ENCODE measurements around the gene TMEM51.

DNA sequence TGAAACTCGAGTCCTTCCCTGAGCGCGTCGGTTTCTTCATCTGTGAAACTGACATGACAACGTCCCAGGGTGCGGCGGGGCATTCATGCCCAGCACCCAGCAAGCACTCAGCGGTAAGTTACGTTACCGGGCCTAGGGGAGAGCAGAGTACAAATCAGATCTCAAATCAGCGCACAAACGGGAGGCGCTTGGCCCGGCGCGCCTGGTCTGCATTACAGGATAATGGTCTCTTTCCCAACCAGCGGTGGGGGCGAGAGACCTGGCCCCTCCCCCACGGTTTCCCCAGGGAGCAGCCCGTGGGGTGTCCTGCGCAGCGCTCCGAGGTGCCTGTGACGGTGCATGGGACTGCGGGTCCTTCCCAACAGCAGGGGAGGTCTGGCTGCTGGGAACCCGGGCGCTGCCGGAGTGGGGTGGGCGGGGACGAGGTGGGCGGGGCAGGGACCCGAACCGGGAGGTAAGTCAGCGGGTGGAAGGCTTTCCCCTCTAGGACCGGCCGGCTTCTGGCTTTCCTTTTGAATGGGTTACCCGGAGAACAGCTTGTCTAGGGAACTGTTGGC is 1.0 kb downstream of the TMEM51 start:
- TF ChIP-seq TCF7L2 (IDR thresholded peaks at IDR 0.05; ENCODE audit: low read depth, low read length) (no peak), HDAC6 (IDR thresholded peaks at IDR 0.05; ENCODE audit: low read depth, low read length) (no peak)
- TF ChIP-seq, protein P1, sequence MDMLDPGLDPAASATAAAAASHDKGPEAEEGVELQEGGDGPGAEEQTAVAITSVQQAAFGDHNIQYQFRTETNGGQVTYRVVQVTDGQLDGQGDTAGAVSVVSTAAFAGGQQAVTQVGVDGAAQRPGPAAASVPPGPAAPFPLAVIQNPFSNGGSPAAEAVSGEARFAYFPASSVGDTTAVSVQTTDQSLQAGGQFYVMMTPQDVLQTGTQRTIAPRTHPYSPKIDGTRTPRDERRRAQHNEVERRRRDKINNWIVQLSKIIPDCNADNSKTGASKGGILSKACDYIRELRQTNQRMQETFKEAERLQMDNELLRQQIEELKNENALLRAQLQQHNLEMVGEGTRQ (IDR thresholded peaks at IDR 0.05; ENCODE audit: low read depth, low read length), result no peak
- TF ChIP-seq, protein P1 (CRISPR knock-in tag; IDR thresholded peaks at IDR 0.05; ENCODE audit: borderline replicate concordance), result no peak
